ENCODE results near the gene AGRP.

The AGRP gene

DNA sequence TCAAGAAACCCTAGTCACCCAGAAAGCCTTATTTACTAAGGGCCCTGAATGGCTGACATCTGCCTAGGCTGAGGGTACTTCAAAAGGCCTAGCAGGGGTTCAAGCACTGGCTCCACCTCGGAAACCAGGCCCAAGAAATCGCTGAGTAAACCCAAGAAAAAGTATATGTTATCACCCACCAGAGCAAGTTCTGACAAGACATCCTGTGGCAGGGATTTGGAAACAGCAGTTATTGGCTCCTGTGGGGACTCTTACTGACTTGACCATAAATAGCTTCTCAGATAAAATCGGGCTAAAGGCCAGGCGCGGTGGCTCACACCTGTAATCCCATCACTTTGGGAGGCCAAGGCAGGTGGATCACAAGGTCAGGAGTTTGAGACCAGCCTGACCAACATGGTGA, 14.6 kb downstream of the AGRP start:
- no peak overlapping the region for H3K4me3 ChIP-seq (ENCODE audit: low read length, poor library complexity, severe bottlenecking)
- no peak overlapping the region for H3K9ac ChIP-seq (ENCODE audit: low read depth, low read length, poor library complexity, severe bottlenecking)
- no peaks in the 10 kb centered on the region for H4K20me1 ChIP-seq (ENCODE audit: insufficient read depth, low read length, poor library complexity, severe bottlenecking)
- H3K4me1 ChIP-seq (ENCODE audit: insufficient read depth, low read length, poor library complexity, severe bottlenecking) = peaks cover 5% of the 10 kb centered on the region
- H3K27me3 ChIP-seq (ENCODE audit: insufficient read depth, low read length, poor library complexity, severe bottlenecking) = no peaks in the 10 kb centered on the region
- TF ChIP-seq EZH2phosphoT487 (IDR thresholded peaks at IDR 0.05; ENCODE audit: borderline replicate concordance) = no peak
- TF ChIP-seq, protein P1, sequence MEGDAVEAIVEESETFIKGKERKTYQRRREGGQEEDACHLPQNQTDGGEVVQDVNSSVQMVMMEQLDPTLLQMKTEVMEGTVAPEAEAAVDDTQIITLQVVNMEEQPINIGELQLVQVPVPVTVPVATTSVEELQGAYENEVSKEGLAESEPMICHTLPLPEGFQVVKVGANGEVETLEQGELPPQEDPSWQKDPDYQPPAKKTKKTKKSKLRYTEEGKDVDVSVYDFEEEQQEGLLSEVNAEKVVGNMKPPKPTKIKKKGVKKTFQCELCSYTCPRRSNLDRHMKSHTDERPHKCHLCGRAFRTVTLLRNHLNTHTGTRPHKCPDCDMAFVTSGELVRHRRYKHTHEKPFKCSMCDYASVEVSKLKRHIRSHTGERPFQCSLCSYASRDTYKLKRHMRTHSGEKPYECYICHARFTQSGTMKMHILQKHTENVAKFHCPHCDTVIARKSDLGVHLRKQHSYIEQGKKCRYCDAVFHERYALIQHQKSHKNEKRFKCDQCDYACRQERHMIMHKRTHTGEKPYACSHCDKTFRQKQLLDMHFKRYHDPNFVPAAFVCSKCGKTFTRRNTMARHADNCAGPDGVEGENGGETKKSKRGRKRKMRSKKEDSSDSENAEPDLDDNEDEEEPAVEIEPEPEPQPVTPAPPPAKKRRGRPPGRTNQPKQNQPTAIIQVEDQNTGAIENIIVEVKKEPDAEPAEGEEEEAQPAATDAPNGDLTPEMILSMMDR (conservative IDR thresholded peaks at IDR 0.05; ENCODE audit: low read length) = no peak
- H3K4me2 ChIP-seq (ENCODE audit: low read depth, low read length, poor library complexity, severe bottlenecking) = no peak overlapping the region
- no peak overlapping the region for H2AFZ ChIP-seq (ENCODE audit: low read length)
- H3K36me3 ChIP-seq (ENCODE audit: insufficient read depth, low read length) = no peaks in the 10 kb centered on the region
- H3K9me2 ChIP-seq (replicated peaks; ENCODE audit: low read depth, low read length) = no peaks in the 10 kb centered on the region
- no peaks in the 10 kb centered on the region for H3F3A ChIP-seq (ENCODE audit: low read depth)
- H3K79me2 ChIP-seq (ENCODE audit: insufficient read depth, low read length) = peaks cover 9% of the 10 kb centered on the region; the same call in 1 of the 2 replicates
- H3K9me3 ChIP-seq (ENCODE audit: insufficient read depth, low read depth, low read length) = no peaks in the 10 kb centered on the region

DNA sequence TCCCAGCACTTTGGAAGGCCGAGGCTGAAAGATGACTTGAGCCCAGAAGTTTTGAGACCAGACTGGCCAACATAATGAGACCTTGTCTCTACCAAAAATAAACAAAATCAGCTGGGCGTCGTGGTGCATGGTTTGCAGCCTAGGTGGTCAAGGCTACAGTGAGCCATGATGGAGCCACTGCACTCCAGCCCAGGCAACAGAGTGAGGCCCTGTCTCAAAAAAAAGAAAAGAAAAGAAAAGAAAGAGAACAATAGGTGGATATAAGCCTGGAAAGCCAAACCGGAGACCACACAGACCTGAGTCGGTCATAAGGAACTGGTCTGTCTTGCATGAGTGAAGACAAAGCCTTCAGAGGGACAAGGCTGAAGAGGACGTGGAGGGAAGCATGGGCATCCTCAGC, 16.8 kb downstream of the AGRP start:
- peaks cover 9% of the 10 kb centered on the region; the same call in 1 of the 2 replicates for H3K79me2 ChIP-seq (ENCODE audit: insufficient read depth, low read length)
- no peak overlapping the region for H3K4me3 ChIP-seq (ENCODE audit: low read length, poor library complexity, severe bottlenecking)
- H3K4me1 ChIP-seq (ENCODE audit: insufficient read depth, low read length, poor library complexity, severe bottlenecking) = peaks cover 5% of the 10 kb centered on the region
- H2AFZ ChIP-seq (ENCODE audit: low read length) = no peak overlapping the region
- H3K27me3 ChIP-seq (ENCODE audit: insufficient read depth, low read length, poor library complexity, severe bottlenecking) = no peaks in the 10 kb centered on the region
- no peak for TF ChIP-seq EZH2phosphoT487 (IDR thresholded peaks at IDR 0.05; ENCODE audit: borderline replicate concordance)
- TF ChIP-seq, protein P1 (conservative IDR thresholded peaks at IDR 0.05; ENCODE audit: low read length) = no peak
- H3K9me2 ChIP-seq (replicated peaks; ENCODE audit: low read depth, low read length) = no peaks in the 10 kb centered on the region
- H3K4me2 ChIP-seq (ENCODE audit: low read depth, low read length, poor library complexity, severe bottlenecking) = no peak overlapping the region
- no peak overlapping the region for H3K9ac ChIP-seq (ENCODE audit: low read depth, low read length, poor library complexity, severe bottlenecking)
- H3K9me3 ChIP-seq (ENCODE audit: insufficient read depth, low read depth, low read length) = no peaks in the 10 kb centered on the region
- H3K36me3 ChIP-seq (ENCODE audit: insufficient read depth, low read length) = no peaks in the 10 kb centered on the region
- H3F3A ChIP-seq (ENCODE audit: low read depth) = no peaks in the 10 kb centered on the region
- no peaks in the 10 kb centered on the region for H4K20me1 ChIP-seq (ENCODE audit: insufficient read depth, low read length, poor library complexity, severe bottlenecking)

DNA sequence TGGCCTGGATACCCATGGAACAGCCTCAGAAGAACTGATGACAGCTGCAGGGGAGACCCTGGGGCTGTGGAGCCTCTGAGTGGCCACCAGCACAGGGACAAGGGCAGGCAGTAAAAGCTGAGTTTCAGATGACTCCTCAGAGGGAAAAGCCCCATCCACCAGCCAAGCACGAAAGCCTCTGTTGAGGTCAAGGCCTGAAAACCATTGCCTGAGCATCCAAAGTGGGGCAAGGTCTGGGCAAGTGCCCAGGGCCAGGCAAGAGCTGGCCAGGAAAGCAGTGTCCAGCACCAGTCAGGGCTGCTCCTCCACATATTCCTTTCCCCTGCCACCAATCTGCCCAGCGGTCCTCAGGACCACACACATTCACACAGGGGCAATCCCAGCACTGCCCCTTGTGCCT, 18.8 kb downstream of the AGRP start:
- no peak overlapping the region for H3K4me3 ChIP-seq (ENCODE audit: low read length, poor library complexity, severe bottlenecking)
- H3K36me3 ChIP-seq (ENCODE audit: insufficient read depth, low read length) = no peaks in the 10 kb centered on the region
- TF ChIP-seq EZH2phosphoT487 (IDR thresholded peaks at IDR 0.05; ENCODE audit: borderline replicate concordance) = no peak
- TF ChIP-seq, protein P1 (conservative IDR thresholded peaks at IDR 0.05; ENCODE audit: low read length) = no peak
- H3K27me3 ChIP-seq (ENCODE audit: insufficient read depth, low read length, poor library complexity, severe bottlenecking) = no peaks in the 10 kb centered on the region
- peaks cover 5% of the 10 kb centered on the region for H3K4me1 ChIP-seq (ENCODE audit: insufficient read depth, low read length, poor library complexity, severe bottlenecking)
- H3K9me2 ChIP-seq (replicated peaks; ENCODE audit: low read depth, low read length) = no peaks in the 10 kb centered on the region
- H3K79me2 ChIP-seq (ENCODE audit: insufficient read depth, low read length) = peaks cover 9% of the 10 kb centered on the region; the same call in 1 of the 2 replicates
- H3K9ac ChIP-seq (ENCODE audit: low read depth, low read length, poor library complexity, severe bottlenecking) = no peak overlapping the region
- no peaks in the 10 kb centered on the region for H3F3A ChIP-seq (ENCODE audit: low read depth)
- H2AFZ ChIP-seq (ENCODE audit: low read length) = no peak overlapping the region
- H3K9me3 ChIP-seq (ENCODE audit: insufficient read depth, low read depth, low read length) = no peaks in the 10 kb centered on the region
- H3K4me2 ChIP-seq (ENCODE audit: low read depth, low read length, poor library complexity, severe bottlenecking) = no peak overlapping the region
- H4K20me1 ChIP-seq (ENCODE audit: insufficient read depth, low read length, poor library complexity, severe bottlenecking) = no peaks in the 10 kb centered on the region
